Body of pancreas (tissue), 4 donors: ENCODE results near the gene FETUB. TPM values are rescaled to one million over a fixed set of nuclear protein-coding genes. Genes with fewer than 3 reads are reported as not detected.
A peak's percentile ranks its signal among the peaks of the same experiment; 100 is the strongest.

Experiments
- ATAC-seq: fragments of 150-250 bp; one replicate; pipeline ENCODE4 v1.9.1; 2016
- DNase-seq, 4 donors: peaks; one replicate each; pipeline ENCODE4 v3.0.0-alpha.2; 2019
- H3K27ac ChIP-seq, 4 donors: fragments of 200-600 bp; sonication (generic); 1 replicate in 3 of 4; 2 replicates in 1 of 4; pipeline versions ENCODE4 v1.5.1 to v1.6.1; 2016 to 2019; ENCODE audit warnings: mild to moderate bottlenecking in 1 of 4, mixed read lengths in 1 of 4, moderate library complexity in 1 of 4
- H3K27me3 ChIP-seq, 2 donors: fragments of 200-600 bp; sonication (generic); one replicate each; pipeline ENCODE4 v1.6.0; 2016; ENCODE audit warnings: mild to moderate bottlenecking in 1 of 2
- H3K36me3 ChIP-seq, 2 donors: fragments of 200-600 bp; sonication (generic); replicated peaks in 1 of 2; 2 replicates each; pipeline ENCODE4 v1.5.1; 2016; ENCODE audit warnings: low read depth in 2 of 2; ENCODE audit not compliant: insufficient read depth in 1 of 2
- H3K4me1 ChIP-seq: fragments of 200-600 bp; sonication (generic); one replicate; pipeline ENCODE4 v1.6.0; 2016
- H3K4me3 ChIP-seq, 2 donors: fragments of 200-600 bp; sonication (generic); 1 replicate in 1 of 2; 2 replicates in 1 of 2; pipeline ENCODE4 v1.5.1; 2016 to 2019
- H3K9me3 ChIP-seq, 3 donors: fragments of 200-600 bp; sonication (generic); 1 replicate in 2 of 3; 2 replicates in 1 of 3; pipeline ENCODE4 v1.5.1; 2016
- POLR2A ChIP-seq, 3 donors: fragments of 450-650 bp; IDR thresholded peaks; one replicate each; pipeline ENCODE4 v1.6.1; 2016; ENCODE audit warnings: antibody characterized with exemption in 3 of 3, mild to moderate bottlenecking in 2 of 3
- WGBS, 2 donors: methylation state at CpG; one replicate each; pipeline ENCODE4 v1.1.5; 2017; 5-methylcytosine and 5-hydroxymethylcytosine counted together
- intact Hi-C: fragments of 100-400 bp; cut with DNase I; formaldehyde crosslinking; loops from one replicate; pipeline ENCODE4 v1.15.1; 2023
- total RNA-seq, 2 donors: library from RNA; depleted of rRNA; stranded (reverse); fragments of >200 nt; gene quantifications; one replicate each; pipeline ENCODE4 v1.1.0, GENCODE V29; 2016
- TF ChIP-seq, protein P1 (sequence below), 7 experiments: fragments of 450-650 bp in 4 of 7; fragments of 200-600 bp in 3 of 7; sonication (generic) in 3 of 7; IDR thresholded peaks; one replicate each; pipeline ENCODE4 v1.5.1; 2016 to 2019; ENCODE audit warnings: antibody characterized with exemption in 7 of 7

Gene FETUB
- total RNA-seq, 2 donors from 2014 or later, result not detected

DNA sequence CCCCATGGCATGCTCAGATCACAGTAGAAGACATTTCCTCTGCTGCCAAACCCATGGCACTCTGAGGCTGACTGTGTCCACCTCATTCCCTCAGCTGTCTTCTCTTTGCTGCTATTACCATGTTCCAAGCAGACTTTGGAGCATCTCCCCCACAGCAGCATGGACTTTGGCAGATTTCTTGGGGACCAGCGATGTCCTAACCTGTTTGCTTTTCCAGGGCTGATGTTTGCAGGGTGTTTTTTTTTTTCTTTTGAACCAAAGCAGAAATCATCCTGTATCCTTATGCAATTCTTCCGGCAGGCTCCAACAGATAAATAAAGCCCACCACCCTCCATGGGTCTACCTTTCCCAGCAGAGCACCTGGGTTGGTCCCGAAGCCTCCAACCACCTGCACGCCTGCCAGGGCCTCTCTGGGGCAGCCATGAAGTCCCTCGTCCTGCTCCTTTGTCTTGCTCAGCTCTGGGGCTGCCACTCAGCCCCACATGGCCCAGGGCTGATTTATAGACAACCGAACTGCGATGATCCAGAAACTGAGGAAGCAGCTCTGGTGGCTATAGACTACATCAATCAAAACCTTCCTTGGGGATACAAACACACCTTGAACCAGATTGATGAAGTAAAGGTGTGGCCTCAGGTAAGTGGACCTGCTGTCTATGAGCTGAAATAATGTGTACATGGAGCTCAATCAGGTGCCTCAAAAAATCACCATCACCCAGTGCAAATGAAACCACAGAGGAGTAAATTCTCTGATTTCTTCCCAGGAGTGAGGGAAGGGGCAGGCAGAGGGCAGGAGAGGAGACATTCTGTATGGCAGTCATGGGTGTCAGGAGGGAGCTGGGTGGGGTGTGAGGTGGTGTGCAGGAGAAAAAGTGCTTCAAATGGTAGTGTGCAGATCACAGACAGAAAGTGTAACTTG, 27.2 kb upstream of the FETUB start, which contains the start of gene AHSG:
TSS of gene AHSG (plus strand) at position 340 of the 916 bp plus-strand sequence. CDS start at position 422, 82 bp downstream.
- Histone ChIP-seq H3K4me1 (peaks cover 7% of the 10 kb centered on the region), H3K27ac (no peak within 1 kb of the TSS), H3K4me3 (no peak within 1 kb of the TSS), H3K9me3 (no peaks in the 10 kb centered on the region), H3K36me3 (no peaks in the 10 kb centered on the region), H3K27me3 (no peaks in the 10 kb centered on the region)
- DNase-seq (no peak), ATAC-seq (no peak)
- intact Hi-C loops, result loop anchor here (10.0 kb wide), 2 partner anchors 48 to 202 kb away; partner anchors contain the start of gene TBCCD1
- TF ChIP-seq, protein P1, sequence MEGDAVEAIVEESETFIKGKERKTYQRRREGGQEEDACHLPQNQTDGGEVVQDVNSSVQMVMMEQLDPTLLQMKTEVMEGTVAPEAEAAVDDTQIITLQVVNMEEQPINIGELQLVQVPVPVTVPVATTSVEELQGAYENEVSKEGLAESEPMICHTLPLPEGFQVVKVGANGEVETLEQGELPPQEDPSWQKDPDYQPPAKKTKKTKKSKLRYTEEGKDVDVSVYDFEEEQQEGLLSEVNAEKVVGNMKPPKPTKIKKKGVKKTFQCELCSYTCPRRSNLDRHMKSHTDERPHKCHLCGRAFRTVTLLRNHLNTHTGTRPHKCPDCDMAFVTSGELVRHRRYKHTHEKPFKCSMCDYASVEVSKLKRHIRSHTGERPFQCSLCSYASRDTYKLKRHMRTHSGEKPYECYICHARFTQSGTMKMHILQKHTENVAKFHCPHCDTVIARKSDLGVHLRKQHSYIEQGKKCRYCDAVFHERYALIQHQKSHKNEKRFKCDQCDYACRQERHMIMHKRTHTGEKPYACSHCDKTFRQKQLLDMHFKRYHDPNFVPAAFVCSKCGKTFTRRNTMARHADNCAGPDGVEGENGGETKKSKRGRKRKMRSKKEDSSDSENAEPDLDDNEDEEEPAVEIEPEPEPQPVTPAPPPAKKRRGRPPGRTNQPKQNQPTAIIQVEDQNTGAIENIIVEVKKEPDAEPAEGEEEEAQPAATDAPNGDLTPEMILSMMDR (IDR thresholded peaks at IDR 0.05), result no peak
- no peak for TF ChIP-seq POLR2A (IDR thresholded peaks at IDR 0.05)
- 73 to 75% methylated on average over 6 to 7 of the region's 7 CpGs for WGBS, 2 donors

DNA sequence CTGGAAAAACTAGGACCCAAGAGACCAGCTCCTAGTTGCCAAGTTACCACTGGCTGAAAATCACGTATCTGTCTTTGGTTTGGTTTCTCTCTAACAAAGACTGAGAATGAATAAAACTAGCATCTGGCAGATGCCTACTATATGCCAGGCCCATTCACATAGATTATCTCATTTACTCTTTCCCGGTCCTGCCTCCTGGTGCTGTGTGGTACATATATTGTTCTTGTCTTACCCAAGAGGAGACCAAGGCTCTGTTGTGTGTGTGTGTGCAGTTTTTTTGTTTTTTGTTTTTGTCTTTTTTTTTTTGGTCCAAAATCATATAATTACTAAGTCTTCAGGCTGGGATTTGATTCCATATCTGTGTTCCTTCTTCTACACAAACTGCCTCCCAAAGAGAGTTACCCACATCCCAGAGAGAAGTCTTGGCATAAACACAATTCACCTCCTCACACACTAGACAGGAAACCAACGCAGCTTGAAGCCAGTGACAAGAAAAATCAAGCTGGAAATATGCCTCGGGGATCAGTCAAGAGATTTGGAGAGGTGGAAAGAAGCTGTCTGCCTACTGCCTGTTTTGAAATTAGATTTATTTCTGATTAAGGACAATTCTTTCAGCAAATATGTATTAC, 26.4 kb upstream of the FETUB start:
- no peak overlapping the region for H3K4me3 ChIP-seq
- no peak for DNase-seq

DNA sequence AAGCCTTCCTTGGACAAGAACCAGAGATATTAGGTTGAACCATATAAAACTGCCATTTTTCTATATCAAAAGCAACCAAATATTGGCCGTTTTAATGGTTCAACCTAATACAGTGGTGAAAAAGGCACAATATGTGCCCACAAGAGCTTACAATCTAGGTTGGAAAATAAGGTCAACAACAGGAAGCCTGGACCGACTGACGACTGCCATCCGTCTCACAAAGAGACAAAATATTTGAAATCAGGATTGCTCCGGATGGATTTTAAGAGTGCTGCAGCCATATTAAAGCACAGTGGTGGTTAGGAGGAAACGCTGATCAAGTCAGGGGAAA, 26.0 kb upstream of the FETUB start:
- Histone ChIP-seq H3K4me1 (peaks cover 7% of the 10 kb centered on the region), H3K27ac (no peak overlapping the region), H3K4me3 (no peak overlapping the region), H3K36me3 (no peaks in the 10 kb centered on the region), H3K27me3 (no peaks in the 10 kb centered on the region), H3K9me3 (no peaks in the 10 kb centered on the region)
- no peak for TF ChIP-seq POLR2A (IDR thresholded peaks at IDR 0.05)
- TF ChIP-seq, protein P1 (IDR thresholded peaks at IDR 0.05), result no peak
- intact Hi-C loops, result loop anchor here (10.0 kb wide), 2 partner anchors 49 to 201 kb away; partner anchors contain the start of gene TBCCD1
- ATAC-seq (no peak), DNase-seq (no peak)
- WGBS, 2 donors, result 34 to 36% methylated on average over 6 of the region's 6 CpGs

More for the DNA sequence above, 26.4 kb upstream of the FETUB start:
- 49 to 55% methylated on average over 4 of the region's 4 CpGs for WGBS, 2 donors
- no peak overlapping the region for H3K27ac ChIP-seq
- TF ChIP-seq, protein P1 (IDR thresholded peaks at IDR 0.05), result no peak
- peaks cover 7% of the 10 kb centered on the region for H3K4me1 ChIP-seq
- H3K9me3 ChIP-seq, result no peaks in the 10 kb centered on the region
- no peaks in the 10 kb centered on the region for H3K27me3 ChIP-seq
- intact Hi-C loops, result loop anchor here (10.0 kb wide), 2 partner anchors 49 to 201 kb away; partner anchors contain the start of gene TBCCD1
- H3K36me3 ChIP-seq, result no peaks in the 10 kb centered on the region
- ATAC-seq, result no peak

DNA sequence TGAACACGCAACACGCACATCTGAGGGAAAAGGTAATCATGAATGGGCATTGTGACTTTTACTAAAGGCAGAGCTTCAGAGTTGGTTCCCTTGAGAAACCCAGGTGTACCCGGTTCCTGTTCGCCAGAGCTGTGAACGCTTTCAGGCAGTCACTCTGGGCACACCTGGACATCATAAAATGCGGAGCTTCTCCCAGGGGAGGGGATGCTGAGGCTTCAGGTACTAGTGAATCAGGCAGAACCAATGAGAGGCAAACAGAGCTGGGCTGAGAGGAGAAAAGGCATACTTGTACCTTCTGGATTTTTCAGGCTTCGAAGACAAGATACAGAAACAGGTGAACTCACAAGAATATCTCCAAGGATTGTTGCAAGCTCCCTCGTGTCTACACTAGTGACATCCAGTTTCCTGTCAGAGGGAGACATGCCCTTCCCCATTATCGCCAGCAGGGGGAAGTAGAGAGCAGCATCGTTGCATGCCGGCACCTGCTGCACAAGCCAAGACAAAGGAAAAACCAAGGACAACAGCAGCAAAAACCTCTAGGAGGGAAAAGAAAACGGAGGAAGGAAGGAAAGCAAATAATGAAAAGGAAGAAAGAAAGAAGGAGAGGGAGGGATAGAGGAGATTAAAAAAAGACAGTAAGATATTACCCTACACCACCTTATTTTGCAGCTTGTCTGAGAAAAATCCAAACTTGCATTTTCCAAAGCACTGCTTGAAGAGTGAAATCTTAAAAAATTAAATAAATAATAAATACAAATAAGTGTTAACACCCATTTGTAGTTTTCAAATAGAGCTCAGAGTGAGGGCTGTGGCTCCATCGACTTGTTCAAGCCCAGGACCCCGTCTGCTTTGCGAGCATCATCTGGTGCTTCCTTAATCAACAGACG, 25.4 kb upstream of the FETUB start:
- intact Hi-C loops, result loop anchor here (10.0 kb wide), 2 partner anchors 50 to 200 kb away; partner anchors contain the start of gene TBCCD1
- 25 to 33% methylated on average over 16 of the region's 16 CpGs for WGBS, 2 donors
- Histone ChIP-seq H3K36me3 (no peaks in the 10 kb centered on the region), H3K9me3 (no peaks in the 10 kb centered on the region), H3K4me1 (peaks cover 7% of the 10 kb centered on the region), H3K4me3 (no peak overlapping the region), H3K27me3 (no peaks in the 10 kb centered on the region), H3K27ac (no peak overlapping the region)
- ATAC-seq (peak; percentile 74), DNase-seq (peak; percentile 79 to 85 (median 82))
- TF ChIP-seq, protein P1 (IDR thresholded peaks at IDR 0.05), result peak; percentile 83 to 97 (median 95)
- no peak for TF ChIP-seq POLR2A (IDR thresholded peaks at IDR 0.05)
